GM12865 (cell line): ENCODE measurements around the gene PIAS1.

Experiments used
- DNase-seq: peaks from one replicate; pipeline ENCODE4 v3.0.0; 2010; ENCODE audit warnings: low read depth
- H3K4me3 ChIP-seq: 2 replicates; pipeline ENCODE4 v1.5.1; 2011; ENCODE audit warnings: mild to moderate bottlenecking, low read depth, low read length, control low read depth
- TF ChIP-seq, protein P1 (sequence below): IDR thresholded peaks from 2 replicates; pipeline ENCODE4 v1.5.1; 2011; ENCODE audit warnings: low read length, control low read depth, low read depth, inconsistent platforms; ENCODE audit not compliant: insufficient read depth; ENCODE audit errors: missing control alignments

Gene PIAS1

DNA sequence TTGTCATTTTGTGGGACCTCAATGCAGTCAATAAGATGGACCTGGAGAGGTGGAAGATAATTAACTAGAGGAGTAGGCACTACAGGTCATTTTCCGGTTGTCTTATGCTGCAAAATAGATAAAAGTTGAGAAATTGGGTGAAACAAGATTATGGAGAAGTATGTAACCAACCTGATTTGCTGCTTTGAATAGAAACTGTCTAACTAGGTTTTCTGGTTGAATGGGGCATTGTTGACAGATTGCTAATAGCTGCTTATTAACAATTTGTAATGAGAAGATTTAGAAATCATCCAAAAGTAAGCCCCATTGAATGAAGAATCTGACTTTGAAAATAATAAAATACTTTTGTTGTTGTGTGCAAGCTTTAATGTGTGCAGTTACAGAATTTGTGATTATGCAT lies 26.2 kb downstream of the PIAS1 start:
- TF ChIP-seq, protein P1, sequence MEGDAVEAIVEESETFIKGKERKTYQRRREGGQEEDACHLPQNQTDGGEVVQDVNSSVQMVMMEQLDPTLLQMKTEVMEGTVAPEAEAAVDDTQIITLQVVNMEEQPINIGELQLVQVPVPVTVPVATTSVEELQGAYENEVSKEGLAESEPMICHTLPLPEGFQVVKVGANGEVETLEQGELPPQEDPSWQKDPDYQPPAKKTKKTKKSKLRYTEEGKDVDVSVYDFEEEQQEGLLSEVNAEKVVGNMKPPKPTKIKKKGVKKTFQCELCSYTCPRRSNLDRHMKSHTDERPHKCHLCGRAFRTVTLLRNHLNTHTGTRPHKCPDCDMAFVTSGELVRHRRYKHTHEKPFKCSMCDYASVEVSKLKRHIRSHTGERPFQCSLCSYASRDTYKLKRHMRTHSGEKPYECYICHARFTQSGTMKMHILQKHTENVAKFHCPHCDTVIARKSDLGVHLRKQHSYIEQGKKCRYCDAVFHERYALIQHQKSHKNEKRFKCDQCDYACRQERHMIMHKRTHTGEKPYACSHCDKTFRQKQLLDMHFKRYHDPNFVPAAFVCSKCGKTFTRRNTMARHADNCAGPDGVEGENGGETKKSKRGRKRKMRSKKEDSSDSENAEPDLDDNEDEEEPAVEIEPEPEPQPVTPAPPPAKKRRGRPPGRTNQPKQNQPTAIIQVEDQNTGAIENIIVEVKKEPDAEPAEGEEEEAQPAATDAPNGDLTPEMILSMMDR: no peak
- H3K4me3 ChIP-seq: no peak overlapping the region
- DNase-seq: no peak

DNA sequence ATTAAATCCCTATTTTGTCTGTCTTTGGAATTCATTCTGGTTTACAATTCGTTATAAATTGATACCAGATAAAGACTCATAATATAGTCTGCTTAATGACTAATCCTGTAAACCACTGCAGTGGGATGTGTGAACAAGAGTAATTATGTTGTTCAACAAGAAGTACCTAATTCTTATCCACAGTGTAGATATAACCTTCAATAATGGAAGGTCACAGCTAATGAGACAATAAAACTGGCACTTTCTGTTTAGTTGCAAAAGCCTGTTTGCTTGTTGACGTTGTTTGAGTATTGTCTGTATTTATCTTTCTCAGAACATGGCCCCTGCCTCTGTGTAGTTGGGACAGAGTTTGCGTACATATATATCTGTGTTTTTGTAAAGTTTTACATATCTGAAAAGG lies 26.7 kb downstream of the PIAS1 start:
- no peak overlapping the region for H3K4me3 ChIP-seq
- TF ChIP-seq, protein P1: no peak
- DNase-seq: no peak

DNA sequence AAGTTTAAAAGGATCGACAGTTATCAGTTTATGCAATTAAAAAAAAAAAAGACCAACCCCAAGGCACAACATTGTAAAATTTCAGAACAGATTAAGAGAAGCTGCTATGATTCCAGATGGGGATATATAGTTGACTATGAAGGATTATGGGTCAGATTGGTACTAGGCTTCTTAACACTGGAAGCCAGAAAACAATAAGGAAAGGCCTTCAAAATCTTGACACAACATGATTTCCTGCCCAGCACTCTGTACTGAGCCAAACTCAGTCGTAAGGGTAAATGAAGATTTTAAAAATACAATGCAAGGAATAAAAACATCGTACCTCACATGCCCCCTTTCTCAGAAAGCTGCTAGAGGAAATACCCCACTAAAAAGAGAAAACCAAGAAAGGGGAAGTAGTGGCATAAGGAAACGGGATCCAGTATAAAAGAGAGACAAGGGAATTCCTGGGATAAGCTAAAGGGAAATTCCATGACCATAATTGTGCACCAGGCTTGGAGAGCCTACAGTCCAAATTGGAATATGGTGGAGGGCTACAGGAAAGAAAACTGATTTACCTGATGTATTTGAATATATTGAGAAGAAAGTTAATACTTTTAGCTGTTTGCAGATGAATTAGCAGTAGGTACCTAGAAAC lies 27.9 kb downstream of the PIAS1 start:
- no peak for DNase-seq
- TF ChIP-seq, protein P1: no peak
- H3K4me3 ChIP-seq: no peak overlapping the region

DNA sequence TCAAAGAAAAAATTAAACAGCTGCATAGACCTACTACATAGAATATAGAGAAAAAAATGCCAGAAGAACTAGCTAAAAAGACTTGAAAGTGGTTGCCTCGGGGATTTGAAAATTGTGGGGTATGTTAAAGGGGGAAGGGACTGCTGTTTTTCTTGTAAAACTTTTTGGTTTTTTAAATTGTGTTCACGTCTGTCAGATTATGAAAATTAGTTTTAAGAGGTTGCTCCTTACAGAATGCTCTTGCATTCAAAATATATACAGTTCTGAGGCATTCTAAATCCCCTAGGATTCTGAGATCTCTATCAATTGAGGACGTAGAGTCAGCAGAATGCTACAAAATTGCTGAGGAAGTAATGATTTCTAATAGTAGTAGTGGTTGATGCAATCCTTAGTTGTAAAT lies 28.6 kb downstream of the PIAS1 start:
- no peak overlapping the region for H3K4me3 ChIP-seq
- no peak for DNase-seq
- TF ChIP-seq, protein P1: no peak

DNA sequence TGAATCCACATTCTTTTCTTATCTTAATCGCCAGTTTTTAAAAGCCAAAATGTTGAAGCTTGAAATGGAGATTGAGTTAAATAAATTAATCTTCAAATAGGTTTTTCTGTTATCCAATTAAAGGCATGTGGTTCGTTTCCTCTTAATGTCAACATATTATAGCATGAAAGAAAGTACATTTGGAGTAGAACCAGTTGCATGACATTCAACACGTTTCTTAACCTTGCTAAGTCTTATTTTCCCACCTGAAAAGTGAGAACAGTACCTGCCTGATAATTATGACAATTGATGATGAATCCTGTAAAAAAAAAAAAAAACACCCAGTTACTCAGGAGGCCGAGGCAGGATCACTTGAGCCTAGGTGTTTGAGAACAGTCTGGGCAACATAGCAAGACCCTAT lies 29.3 kb downstream of the PIAS1 start:
- TF ChIP-seq, protein P1: no peak
- DNase-seq: no peak
- H3K4me3 ChIP-seq: no peak overlapping the region

DNA sequence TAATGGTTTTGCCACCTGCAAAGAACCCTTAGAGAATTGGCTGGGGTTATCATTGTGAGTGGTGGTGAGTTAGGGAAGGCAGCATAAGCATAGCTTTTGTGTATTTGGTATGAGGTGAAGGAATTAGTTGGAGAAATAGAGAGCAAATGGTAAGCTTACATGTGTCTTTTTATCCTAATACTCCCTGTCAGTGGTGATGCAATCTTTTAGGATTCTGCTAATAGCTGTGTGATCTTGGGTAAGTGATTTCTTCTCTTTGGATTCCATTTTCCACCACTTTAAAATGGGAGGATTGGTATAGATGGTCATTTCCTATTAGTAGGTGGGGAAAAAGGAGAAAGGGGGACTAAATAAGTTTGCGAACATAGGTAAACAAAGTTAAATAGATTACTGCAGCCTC lies 30.9 kb downstream of the PIAS1 start:
- no peak overlapping the region for H3K4me3 ChIP-seq
- DNase-seq: no peak
- TF ChIP-seq, protein P1: no peak

DNA sequence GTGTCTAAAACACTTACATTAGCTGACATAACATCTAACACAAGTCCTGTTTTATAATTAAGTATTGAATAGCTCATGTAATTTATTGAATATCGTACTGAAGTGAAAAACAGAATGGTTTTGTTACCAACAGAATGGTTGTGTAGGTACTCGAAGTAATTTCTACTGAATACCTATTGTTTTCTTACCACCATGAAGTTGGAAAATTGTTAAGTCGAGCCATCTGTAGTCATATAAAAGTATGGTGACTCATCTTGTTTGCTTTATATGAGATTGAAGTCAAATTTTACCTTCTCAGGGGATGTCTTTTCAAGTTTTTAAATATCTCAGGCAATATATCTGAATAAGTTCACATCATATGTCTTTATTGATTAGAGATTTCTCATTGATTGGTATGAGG lies 37.6 kb downstream of the PIAS1 start:
- DNase-seq: no peak
- H3K4me3 ChIP-seq: no peak overlapping the region
- TF ChIP-seq, protein P1: no peak
